ENCODE data around the gene PROSER2. TPM values are rescaled to one million over a fixed set of nuclear protein-coding genes. Genes with fewer than 3 reads are reported as not detected.

The PROSER2 gene
- total and polyA plus RNA-seq, 2 of the 13 experiments (the other 11 are each of a cell fraction or from before 2014, with no cell fraction given) = 6.9 to 7.7 TPM

- TF ChIP-seq ZBTB20 (CRISPR knock-in tag; IDR thresholded peaks at IDR 0.05; ENCODE audit: borderline replicate concordance, low read depth) (no peak; the same call in 1 of the 2 replicates), USF2 (IDR thresholded peaks at IDR 0.05; ENCODE audit: low read depth, low read length) (no peak), USF2 (CRISPR knock-in tag; IDR thresholded peaks at IDR 0.05; ENCODE audit: borderline replicate concordance) (no peak; the same call in 1 of the 2 replicates), ZNF160 (CRISPR knock-in tag; IDR thresholded peaks at IDR 0.05) (no peak; the same call in none of the 2 replicates), GTF2F1 (IDR thresholded peaks at IDR 0.05; ENCODE audit: low read length) (no peak), CREM (IDR thresholded peaks at IDR 0.05) (peak; percentile 62; the same call in 1 of the 2 replicates), CREM (CRISPR knock-in tag; IDR thresholded peaks at IDR 0.05) (no peak), NFIB (CRISPR knock-in tag; IDR thresholded peaks at IDR 0.05; ENCODE audit: borderline replicate concordance) (no peak), ZBTB10 (CRISPR knock-in tag; IDR thresholded peaks at IDR 0.05; ENCODE audit: borderline replicate concordance) (peak; percentile 51; the same call in 1 of the 2 replicates), ZNF513 (CRISPR knock-in tag; conservative IDR thresholded peaks at IDR 0.05) (no peak), ARNT2 (CRISPR knock-in tag; IDR thresholded peaks at IDR 0.05; ENCODE audit: low read depth) (peak; percentile 80; the same call in 1 of the 2 replicates), HMG20A (CRISPR knock-in tag; IDR thresholded peaks at IDR 0.05; ENCODE audit: borderline replicate concordance) (peak; percentile 80; the same call in 1 of the 2 replicates), SRSF9 (IDR thresholded peaks at IDR 0.05; ENCODE audit: borderline replicate concordance, insufficient read depth, low read depth, low read length, poor library complexity, severe bottlenecking) (no peak), ZSCAN31 (CRISPR knock-in tag; IDR thresholded peaks at IDR 0.05; ENCODE audit: low read depth) (no peak; the same call in 1 of the 2 replicates), U2AF2 (IDR thresholded peaks at IDR 0.05; ENCODE audit: low read depth, low read length) (no peak)
- TF ChIP-seq, protein P1, sequence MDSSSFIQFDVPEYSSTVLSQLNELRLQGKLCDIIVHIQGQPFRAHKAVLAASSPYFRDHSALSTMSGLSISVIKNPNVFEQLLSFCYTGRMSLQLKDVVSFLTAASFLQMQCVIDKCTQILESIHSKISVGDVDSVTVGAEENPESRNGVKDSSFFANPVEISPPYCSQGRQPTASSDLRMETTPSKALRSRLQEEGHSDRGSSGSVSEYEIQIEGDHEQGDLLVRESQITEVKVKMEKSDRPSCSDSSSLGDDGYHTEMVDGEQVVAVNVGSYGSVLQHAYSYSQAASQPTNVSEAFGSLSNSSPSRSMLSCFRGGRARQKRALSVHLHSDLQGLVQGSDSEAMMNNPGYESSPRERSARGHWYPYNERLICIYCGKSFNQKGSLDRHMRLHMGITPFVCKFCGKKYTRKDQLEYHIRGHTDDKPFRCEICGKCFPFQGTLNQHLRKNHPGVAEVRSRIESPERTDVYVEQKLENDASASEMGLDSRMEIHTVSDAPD (CRISPR knock-in tag; IDR thresholded peaks at IDR 0.05) = peak; percentile 84
- TF ChIP-seq, protein P2, sequence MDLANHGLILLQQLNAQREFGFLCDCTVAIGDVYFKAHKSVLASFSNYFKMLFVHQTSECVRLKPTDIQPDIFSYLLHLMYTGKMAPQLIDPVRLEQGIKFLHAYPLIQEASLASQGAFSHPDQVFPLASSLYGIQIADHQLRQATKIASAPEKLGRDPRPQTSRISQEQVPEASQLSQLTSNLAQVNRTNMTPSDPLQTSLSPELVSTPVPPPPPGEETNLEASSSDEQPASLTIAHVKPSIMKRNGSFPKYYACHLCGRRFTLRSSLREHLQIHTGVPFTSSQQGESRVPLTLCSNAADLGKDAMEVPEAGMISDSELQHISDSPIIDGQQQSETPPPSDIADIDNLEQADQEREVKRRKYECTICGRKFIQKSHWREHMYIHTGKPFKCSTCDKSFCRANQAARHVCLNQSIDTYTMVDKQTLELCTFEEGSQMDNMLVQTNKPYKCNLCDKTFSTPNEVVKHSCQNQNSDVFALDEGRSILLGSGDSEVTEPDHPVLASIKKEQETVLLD (CRISPR knock-in tag; IDR thresholded peaks at IDR 0.05; ENCODE audit: low read depth) = no peak
Observed at GRCh38 chr10:11875494-11876281, 52.5 kb downstream of the PROSER2 start (continued).

Data from HepG2 (cell line).